ENCODE results near the gene ELMO1.

DNA sequence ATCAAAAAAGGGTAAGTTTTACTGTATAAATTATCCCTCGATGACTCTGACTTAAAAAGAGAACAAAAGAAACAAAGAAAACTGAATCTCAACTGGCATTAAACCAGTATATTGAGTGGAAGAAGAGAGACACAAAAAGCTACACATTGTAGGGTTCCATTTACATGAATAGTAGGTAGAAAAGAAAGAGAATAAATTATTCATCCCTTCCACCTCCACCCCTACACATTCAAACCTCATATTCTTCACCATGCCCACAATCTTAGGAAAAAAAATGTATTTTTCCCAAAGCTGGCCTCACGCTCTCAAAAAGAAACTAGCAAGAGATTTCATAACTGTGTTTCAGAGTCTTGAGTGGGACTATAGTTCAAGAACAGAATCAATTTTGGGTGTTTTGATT lies 377.5 kb downstream of the ELMO1 start:
- TF ChIP-seq CTCF (IDR thresholded peaks at IDR 0.05; ENCODE audit: low read depth, low read length, missing input control) (no peak), GABPA (IDR thresholded peaks at IDR 0.05 in 1 of 2, conservative IDR thresholded peaks at IDR 0.05 in 1 of 2) (no peak), TAF1 (conservative IDR thresholded peaks at IDR 0.05) (no peak), MAX (IDR thresholded peaks at IDR 0.05) (no peak), ZBTB33 (IDR thresholded peaks at IDR 0.05) (no peak), RXRA (IDR thresholded peaks at IDR 0.05) (no peak), EGR1 (IDR thresholded peaks at IDR 0.05; ENCODE audit: low read depth in 2 of 2) (no peak), RAD21 (IDR thresholded peaks at IDR 0.05) (no peak), JUND (IDR thresholded peaks at IDR 0.05) (no peak), REST (IDR thresholded peaks at IDR 0.05) (no peak), YY1 (IDR thresholded peaks at IDR 0.05) (no peak)
- TF ChIP-seq, protein P1, sequence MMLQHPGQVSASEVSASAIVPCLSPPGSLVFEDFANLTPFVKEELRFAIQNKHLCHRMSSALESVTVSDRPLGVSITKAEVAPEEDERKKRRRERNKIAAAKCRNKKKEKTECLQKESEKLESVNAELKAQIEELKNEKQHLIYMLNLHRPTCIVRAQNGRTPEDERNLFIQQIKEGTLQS (IDR thresholded peaks at IDR 0.05) = no peak

Measured in liver (tissue), 3 donors.